ENCODE data around the gene CYP2S1. TPM values are rescaled to one million over a fixed set of nuclear protein-coding genes. Genes with fewer than 3 reads are reported as not detected.

Gene CYP2S1
- total RNA-seq, 2 donors from 2014 or later: 114 to 152 TPM

- no peak for DNase-seq
- H3K27ac ChIP-seq: no peak overlapping the region
- no peaks in the 10 kb centered on the region for H3K9me3 ChIP-seq
- H3K4me3 ChIP-seq: no peak overlapping the region
- intact Hi-C loops (cut with DNase I): no loop called here
- H3K9ac ChIP-seq (ENCODE audit: low read depth in 2 of 2, low read length in 2 of 2): no peak overlapping the region
- H3K4me1 ChIP-seq: no peaks in the 10 kb centered on the region
- TF ChIP-seq CTCF (IDR thresholded peaks at IDR 0.05): no peak
- no peaks in the 10 kb centered on the region for H3K27me3 ChIP-seq
- no peaks in the 10 kb centered on the region for H3K36me3 ChIP-seq
Measured at GRCh38 chr19:41156207-41156606, 36.8 kb upstream of the CYP2S1 start.

GRCh38 chr19:41159881-41160280, 33.1 kb upstream of the CYP2S1 start:
- H3K9ac ChIP-seq (ENCODE audit: low read depth in 2 of 2, low read length in 2 of 2): no peak overlapping the region
- no peak overlapping the region for H3K4me3 ChIP-seq
- H3K9me3 ChIP-seq: no peaks in the 10 kb centered on the region
- no peaks in the 10 kb centered on the region for H3K4me1 ChIP-seq
- H3K27ac ChIP-seq: peak overlapping the region; percentile 33
- DNase-seq: no peak
- no peaks in the 10 kb centered on the region for H3K27me3 ChIP-seq
- TF ChIP-seq CTCF (IDR thresholded peaks at IDR 0.05): no peak
- no peaks in the 10 kb centered on the region for H3K36me3 ChIP-seq
- intact Hi-C loops (cut with DNase I): no loop called here

- no peaks in the 10 kb centered on the region for H3K36me3 ChIP-seq
- no peaks in the 10 kb centered on the region for H3K27me3 ChIP-seq
- H3K4me1 ChIP-seq: peaks cover 4% of the 10 kb centered on the region
- intact Hi-C loops (cut with DNase I): no loop called here
- no peak for TF ChIP-seq CTCF (IDR thresholded peaks at IDR 0.05)
- H3K4me3 ChIP-seq: no peak overlapping the region
- no peak overlapping the region for H3K9ac ChIP-seq (ENCODE audit: low read depth in 2 of 2, low read length in 2 of 2)
- DNase-seq: no peak
- no peaks in the 10 kb centered on the region for H3K9me3 ChIP-seq
- no peak overlapping the region for H3K27ac ChIP-seq
Measured at GRCh38 chr19:41161903-41162302, 31.1 kb upstream of the CYP2S1 start.

GRCh38 chr19:41166944-41167804, 25.8 kb upstream of the CYP2S1 start:
- TF ChIP-seq CTCF (IDR thresholded peaks at IDR 0.05): no peak
- no peaks in the 10 kb centered on the region for H3K27me3 ChIP-seq
- H3K9me3 ChIP-seq: no peaks in the 10 kb centered on the region
- H3K27ac ChIP-seq: peak overlapping the region; percentile 89
- peak; percentile 90 for DNase-seq
- peak overlapping the region; percentile 35 to 81 for H3K9ac ChIP-seq (ENCODE audit: low read depth in 2 of 2, low read length in 2 of 2)
- H3K4me1 ChIP-seq: peaks cover 4% of the 10 kb centered on the region
- H3K36me3 ChIP-seq: no peaks in the 10 kb centered on the region
- intact Hi-C loops (cut with DNase I): no loop called here
- H3K4me3 ChIP-seq: no peak overlapping the region

- Histone ChIP-seq H3K27ac (peak overlapping the region; percentile 76), H3K27me3 (no peaks in the 10 kb centered on the region), H3K36me3 (no peaks in the 10 kb centered on the region), H3K9ac (ENCODE audit: low read depth in 2 of 2, low read length in 2 of 2) (peak overlapping the region in 1 of 2 donors; percentile 73), H3K4me1 (peaks cover 5% of the 10 kb centered on the region), H3K4me3 (no peak overlapping the region), H3K9me3 (no peaks in the 10 kb centered on the region)
- intact Hi-C loops (cut with DNase I): no loop called here
- DNase-seq: peak; percentile 61
- no peak for TF ChIP-seq CTCF (IDR thresholded peaks at IDR 0.05)
Measured at GRCh38 chr19:41172297-41173164, 20.5 kb upstream of the CYP2S1 start.
